Smooth muscle cell (in vitro differentiated cells): ENCODE results near the gene TRIM3. TPM values are rescaled to one million over a fixed set of nuclear protein-coding genes. Genes with fewer than 3 reads are reported as not detected.

Experiments
- DNase-seq: peaks from one replicate; lab custom pipeline; 2025; ENCODE audit not compliant: unreplicated experiment; lab: John Stamatoyannopoulos, UW
- H2AFZ ChIP-seq: fragments of 200-600 bp; sonication (generic); 2 replicates; pipeline ENCODE4 v1.6.0; 2016; ENCODE audit warnings: antibody characterized with exemption, low read depth, mild to moderate bottlenecking
- H3F3A ChIP-seq: fragments of 200-600 bp; sonication (generic); 2 replicates; pipeline ENCODE4 v1.6.0; 2017; ENCODE audit warnings: antibody characterized with exemption, low read depth
- H3K27ac ChIP-seq: fragments of 200-600 bp; sonication (generic); 2 replicates; pipeline ENCODE4 v1.5.1; 2016; ENCODE audit warnings: low read depth, mild to moderate bottlenecking
- H3K27me3 ChIP-seq: fragments of 200-600 bp; sonication (generic); 2 replicates; pipeline ENCODE4 v1.6.1; 2016; ENCODE audit warnings: low read depth, mild to moderate bottlenecking
- H3K36me3 ChIP-seq: fragments of 200-600 bp; sonication (generic); 2 replicates; pipeline ENCODE4 v1.5.1; 2016; ENCODE audit warnings: low read depth
- H3K4me1 ChIP-seq: fragments of 200-600 bp; sonication (generic); 2 replicates; pipeline ENCODE4 v1.5.1; 2016; ENCODE audit warnings: low read depth
- H3K4me2 ChIP-seq: fragments of 200-600 bp; sonication (generic); 2 replicates; pipeline ENCODE4 v1.6.0; 2016; ENCODE audit warnings: mild to moderate bottlenecking
- H3K4me3 ChIP-seq: fragments of 200-600 bp; sonication (generic); 2 replicates; pipeline ENCODE4 v1.5.1; 2016; ENCODE audit warnings: mild to moderate bottlenecking
- H3K79me2 ChIP-seq: fragments of 200-600 bp; sonication (generic); 2 replicates; pipeline ENCODE4 v1.6.0; 2016; ENCODE audit warnings: low read depth, mild to moderate bottlenecking
- H3K9ac ChIP-seq: fragments of 200-600 bp; sonication (generic); 2 replicates; pipeline ENCODE4 v1.6.0; 2016; ENCODE audit warnings: low read depth
- H3K9me3 ChIP-seq: fragments of 200-600 bp; sonication (generic); replicated peaks from 2 replicates; pipeline ENCODE4 v1.5.1; 2016; ENCODE audit warnings: low read depth
- H4K20me1 ChIP-seq: fragments of 200-600 bp; sonication (generic); 2 replicates; pipeline ENCODE4 v1.6.0; 2016; ENCODE audit warnings: low read depth
- WGBS: methylation state at CpG from one replicate; pipeline ENCODE4 v1.1.7; 2016; ENCODE audit warnings: low lambda C conversion rate; 5-methylcytosine and 5-hydroxymethylcytosine counted together
- polyA plus RNA-seq: library from polyadenylated mRNA; unstranded; fragments of >200 nt; fragmentation: Nextera tagmentation; extraction: Ambion mirVana; gene quantifications from 2 replicates; pipeline ENCODE4 v1.2.1, GENCODE V29; 2016
- total RNA-seq: library from RNA; depleted of rRNA; stranded (reverse); fragments of >200 nt; gene quantifications from 2 replicates; pipeline ENCODE4 v1.2.3, GENCODE V29; 2014
- TF ChIP-seq, protein P1 (sequence below): fragments of 200-600 bp; sonication (generic); IDR thresholded peaks from 2 replicates; pipeline ENCODE4 v1.5.1; 2017; ENCODE audit warnings: borderline replicate concordance, mild to moderate bottlenecking, antibody characterized with exemption; ENCODE audit not compliant: insufficient read depth, poor library complexity, severe bottlenecking

Gene TRIM3
- total and polyA plus RNA-seq, 2 experiments from 2014 or later: 14.0 to 25.5 TPM

DNA sequence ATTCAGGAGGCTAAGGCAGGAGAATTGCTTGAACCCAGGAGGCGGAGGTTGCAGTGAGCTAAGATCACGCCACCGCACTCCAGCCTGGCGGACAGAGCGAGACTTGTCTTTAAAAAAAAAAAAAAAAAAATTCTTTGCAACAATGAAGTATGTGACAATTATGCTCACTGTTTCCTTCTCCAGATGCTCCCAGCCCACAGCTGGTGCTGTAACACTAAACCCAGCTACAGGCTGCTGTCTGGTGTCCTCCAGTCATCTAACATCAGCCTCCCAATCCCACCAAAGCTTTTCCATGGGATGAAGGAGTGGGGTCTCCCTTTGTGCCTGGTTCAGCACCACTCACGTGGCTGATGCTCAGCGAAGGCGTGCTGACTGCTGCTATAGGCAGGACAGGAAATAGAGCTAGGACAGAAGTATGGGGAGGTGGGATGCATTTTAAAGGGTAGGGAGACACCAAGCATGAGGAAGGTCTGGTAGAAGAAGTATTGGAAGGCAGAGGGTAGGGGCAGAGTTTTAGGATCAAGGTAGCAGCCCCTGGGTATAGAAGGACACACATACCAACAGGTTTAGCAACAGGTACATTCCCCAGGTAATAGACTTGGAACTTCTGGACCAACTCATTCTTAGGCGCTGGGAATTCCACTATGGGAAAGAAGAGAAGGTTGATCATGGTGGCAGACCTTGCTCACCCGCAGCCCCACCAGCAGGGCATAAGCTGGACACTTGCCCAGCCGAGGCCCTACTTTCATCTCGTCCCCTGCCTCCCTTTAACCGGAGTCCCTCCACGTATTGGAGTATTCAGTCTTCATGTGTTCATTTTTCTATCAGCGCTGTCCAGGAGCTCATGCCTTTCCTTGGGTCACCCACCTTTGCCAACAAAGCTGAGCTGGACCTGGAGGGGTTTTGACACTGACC lies 73.1 kb downstream of the TRIM3 start:
- peaks cover 8% of the 10 kb centered on the region for H3F3A ChIP-seq
- TF ChIP-seq, protein P1, sequence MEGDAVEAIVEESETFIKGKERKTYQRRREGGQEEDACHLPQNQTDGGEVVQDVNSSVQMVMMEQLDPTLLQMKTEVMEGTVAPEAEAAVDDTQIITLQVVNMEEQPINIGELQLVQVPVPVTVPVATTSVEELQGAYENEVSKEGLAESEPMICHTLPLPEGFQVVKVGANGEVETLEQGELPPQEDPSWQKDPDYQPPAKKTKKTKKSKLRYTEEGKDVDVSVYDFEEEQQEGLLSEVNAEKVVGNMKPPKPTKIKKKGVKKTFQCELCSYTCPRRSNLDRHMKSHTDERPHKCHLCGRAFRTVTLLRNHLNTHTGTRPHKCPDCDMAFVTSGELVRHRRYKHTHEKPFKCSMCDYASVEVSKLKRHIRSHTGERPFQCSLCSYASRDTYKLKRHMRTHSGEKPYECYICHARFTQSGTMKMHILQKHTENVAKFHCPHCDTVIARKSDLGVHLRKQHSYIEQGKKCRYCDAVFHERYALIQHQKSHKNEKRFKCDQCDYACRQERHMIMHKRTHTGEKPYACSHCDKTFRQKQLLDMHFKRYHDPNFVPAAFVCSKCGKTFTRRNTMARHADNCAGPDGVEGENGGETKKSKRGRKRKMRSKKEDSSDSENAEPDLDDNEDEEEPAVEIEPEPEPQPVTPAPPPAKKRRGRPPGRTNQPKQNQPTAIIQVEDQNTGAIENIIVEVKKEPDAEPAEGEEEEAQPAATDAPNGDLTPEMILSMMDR: no peak
- H3K4me1 ChIP-seq: peaks cover 11% of the 10 kb centered on the region
- H3K9ac ChIP-seq: no peak overlapping the region
- H3K79me2 ChIP-seq: no peaks in the 10 kb centered on the region
- H3K9me3 ChIP-seq: no peaks in the 10 kb centered on the region
- H3K27me3 ChIP-seq: no peaks in the 10 kb centered on the region
- WGBS: 98% methylated on average over 15 of the region's 15 CpGs
- H3K27ac ChIP-seq: no peak overlapping the region
- H4K20me1 ChIP-seq: peaks cover 23% of the 10 kb centered on the region
- H2AFZ ChIP-seq: no peak overlapping the region
- no peak overlapping the region for H3K4me3 ChIP-seq
- H3K4me2 ChIP-seq: no peak overlapping the region
- no peak for DNase-seq
- no peaks in the 10 kb centered on the region for H3K36me3 ChIP-seq

Other genes starting within 250 kb of the TRIM3 start
- gene FHIP1B, start 239.3 kb downstream of the TRIM3 start, total RNA-seq: 16.2 and 17.9 TPM in 2 replicates
- gene FHIP1B, start 239.3 kb downstream of the TRIM3 start, polyA plus RNA-seq: 16.2 and 22.1 TPM in 2 replicates
- 0.58 TPM in 1 of 2 replicates, not detected in the other for gene CNGA4, start 234.9 kb downstream of the TRIM3 start, total RNA-seq
- not detected in 2 replicates for gene CNGA4, start 234.9 kb downstream of the TRIM3 start, polyA plus RNA-seq
- 0.09 and 0.27 TPM in 2 replicates for gene CCKBR, start 214.1 kb downstream of the TRIM3 start, total RNA-seq
- 0.26 and 0.69 TPM in 2 replicates for gene CCKBR, start 214.1 kb downstream of the TRIM3 start, polyA plus RNA-seq
- 134 and 177 TPM in 2 replicates for gene CAVIN3, start 153.4 kb downstream of the TRIM3 start, total RNA-seq
- 251 and 257 TPM in 2 replicates for gene CAVIN3, start 153.4 kb downstream of the TRIM3 start, polyA plus RNA-seq
- 40.2 and 57.3 TPM in 2 replicates for gene SMPD1, start 83.5 kb downstream of the TRIM3 start, total RNA-seq
- 50.0 and 56.6 TPM in 2 replicates for gene SMPD1, start 83.5 kb downstream of the TRIM3 start, polyA plus RNA-seq
- gene APBB1, start 54.8 kb downstream of the TRIM3 start, total RNA-seq: 31.1 and 36.7 TPM in 2 replicates
- gene APBB1, start 54.8 kb downstream of the TRIM3 start, polyA plus RNA-seq: 59.2 and 64.2 TPM in 2 replicates
- 0.40 and 3.5 TPM in 2 replicates for gene HPX, start 33.0 kb downstream of the TRIM3 start, total RNA-seq
- 1.1 and 2.6 TPM in 2 replicates for gene HPX, start 33.0 kb downstream of the TRIM3 start, polyA plus RNA-seq
- 61.6 and 61.9 TPM in 2 replicates for gene ARFIP2, start 7.4 kb upstream of the TRIM3 start, total RNA-seq
- gene ARFIP2, start 7.4 kb upstream of the TRIM3 start, polyA plus RNA-seq: 84.0 and 88.6 TPM in 2 replicates
- 37.0 and 46.7 TPM in 2 replicates for gene TIMM10B, start 7.6 kb upstream of the TRIM3 start, total RNA-seq
- 29.1 and 43.6 TPM in 2 replicates for gene TIMM10B, start 7.6 kb upstream of the TRIM3 start, polyA plus RNA-seq
- 9.1 and 13.3 TPM in 2 replicates for gene DNHD1, start 23.3 kb upstream of the TRIM3 start, total RNA-seq
- gene DNHD1, start 23.3 kb upstream of the TRIM3 start, polyA plus RNA-seq: 5.5 and 5.9 TPM in 2 replicates
- 10.2 and 13.5 TPM in 2 replicates for gene RRP8, start 129.7 kb upstream of the TRIM3 start, total RNA-seq
- 23.5 and 24.9 TPM in 2 replicates for gene RRP8, start 129.7 kb upstream of the TRIM3 start, polyA plus RNA-seq
- gene ILK, start 129.8 kb upstream of the TRIM3 start, total RNA-seq: 138 and 166 TPM in 2 replicates
- gene ILK, start 129.8 kb upstream of the TRIM3 start, polyA plus RNA-seq: 236 and 238 TPM in 2 replicates
- gene TAF10, start 138.3 kb upstream of the TRIM3 start, total RNA-seq: 67.9 and 83.3 TPM in 2 replicates
- gene TAF10, start 138.3 kb upstream of the TRIM3 start, polyA plus RNA-seq: 373 and 378 TPM in 2 replicates
- gene TPP1, start 145.5 kb upstream of the TRIM3 start, total RNA-seq: 21.6 and 37.3 TPM in 2 replicates
- 54.1 and 55.4 TPM in 2 replicates for gene TPP1, start 145.5 kb upstream of the TRIM3 start, polyA plus RNA-seq
- 25.1 and 34.2 TPM in 2 replicates for gene DCHS1, start 181.9 kb upstream of the TRIM3 start, total RNA-seq
- 21.0 and 24.5 TPM in 2 replicates for gene DCHS1, start 181.9 kb upstream of the TRIM3 start, polyA plus RNA-seq
- gene MRPL17, start 209.4 kb upstream of the TRIM3 start, total RNA-seq: 64.0 and 132 TPM in 2 replicates
- gene MRPL17, start 209.4 kb upstream of the TRIM3 start, polyA plus RNA-seq: 77.4 and 98.4 TPM in 2 replicates